Retinal pigment epithelial cell (primary cell): ENCODE results near the gene CDKN2A.

Source experiments
- DNase-seq: peaks from one replicate; pipeline ENCODE4 v3.0.0-alpha.2; 2010; ENCODE audit warnings: low read depth
- H3K4me3 ChIP-seq: 2 replicates; pipeline ENCODE4 v1.5.1; 2011; ENCODE audit warnings: mild to moderate bottlenecking, low read length, control low read depth, moderate library complexity
- CTCF ChIP-seq: conservative IDR thresholded peaks from 2 replicates; pipeline ENCODE4 v1.5.1; 2011; ENCODE audit warnings: low read depth, low read length, control low read depth, inconsistent platforms

Gene CDKN2A

DNA sequence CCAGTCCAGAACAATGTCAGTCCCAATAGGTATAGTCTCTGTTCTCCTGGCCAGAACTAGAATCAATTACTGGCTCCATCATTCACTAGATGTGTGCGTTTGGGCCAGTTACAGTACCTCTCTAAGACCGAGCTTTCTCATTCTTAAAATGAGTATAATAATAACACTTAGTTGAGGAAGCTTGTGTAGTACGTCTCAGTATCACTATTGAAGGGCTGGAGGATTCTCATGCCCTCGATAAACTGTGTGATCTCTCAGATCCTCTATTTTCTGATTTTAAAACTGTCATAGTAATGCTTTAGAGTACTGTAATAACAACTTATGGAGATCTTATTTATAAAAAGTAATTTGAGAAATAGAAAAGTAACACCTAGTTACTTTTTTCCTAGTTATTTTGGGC lies 50.7 kb downstream of the CDKN2A start:
- H3K4me3 ChIP-seq = no peak overlapping the region
- DNase-seq = no peak
- TF ChIP-seq CTCF = no peak

GRCh38 chr9:21941337-21941995 lies 52.7 kb downstream of the CDKN2A start:
- DNase-seq = no peak
- TF ChIP-seq CTCF = no peak
- H3K4me3 ChIP-seq = no peak overlapping the region

DNA sequence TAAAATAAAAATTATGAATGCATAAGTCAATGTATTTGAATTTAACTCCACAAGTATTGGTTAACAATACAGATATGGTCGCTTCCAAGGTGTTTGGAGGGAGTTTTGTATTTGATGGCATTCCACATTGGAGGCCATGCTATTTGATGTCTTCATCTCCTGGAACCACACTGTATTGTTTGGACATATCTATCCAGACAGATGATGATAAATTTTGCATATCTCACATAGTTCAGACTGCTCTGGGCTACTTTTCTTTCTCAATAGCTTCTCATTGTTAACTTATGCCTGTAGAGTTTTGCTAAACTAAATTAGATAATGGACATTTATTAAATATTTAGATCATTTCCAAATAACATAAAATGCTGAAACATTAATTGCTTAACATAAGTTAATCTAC lies 58.0 kb downstream of the CDKN2A start:
- no peak for TF ChIP-seq CTCF
- no peak for DNase-seq
- H3K4me3 ChIP-seq = no peak overlapping the region

DNA sequence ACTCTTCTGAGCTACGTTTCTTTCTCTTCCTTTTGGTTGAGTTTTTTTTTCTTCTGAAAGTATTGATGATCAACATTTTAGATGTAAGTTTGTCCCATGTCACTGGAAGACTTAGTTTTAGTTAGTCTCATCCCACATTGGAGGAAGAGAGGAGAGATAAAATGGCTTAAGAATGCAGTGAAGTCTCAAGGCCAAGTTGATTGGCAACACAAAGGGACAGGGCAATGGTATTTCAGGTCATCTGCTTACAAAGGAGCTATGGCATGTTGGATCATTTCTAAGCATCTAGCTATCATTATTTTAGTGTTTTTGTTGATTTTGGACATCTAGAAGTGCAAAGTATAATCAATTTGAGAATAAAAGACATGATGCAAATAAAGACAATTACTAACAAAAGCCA lies 58.6 kb downstream of the CDKN2A start:
- no peak for DNase-seq
- H3K4me3 ChIP-seq = no peak overlapping the region
- no peak for TF ChIP-seq CTCF

DNA sequence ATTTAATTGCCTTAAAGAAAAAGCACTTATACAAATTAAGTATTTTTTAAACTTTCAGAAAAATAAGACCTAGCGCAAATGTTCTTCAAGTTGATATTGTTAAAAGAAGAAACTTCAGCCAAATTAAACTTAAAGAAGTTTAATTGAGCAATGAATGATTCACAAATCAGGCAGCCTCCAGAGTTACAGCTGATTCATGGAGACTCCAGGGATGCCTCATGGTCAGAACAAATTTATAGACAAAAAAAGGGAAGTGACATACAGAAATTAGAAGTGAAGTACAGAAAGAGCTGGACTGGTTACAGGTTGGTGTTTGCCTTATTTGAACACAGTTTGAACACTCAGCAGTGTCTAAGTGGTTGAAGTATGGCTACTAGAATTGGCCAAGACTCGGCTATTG lies 60.3 kb downstream of the CDKN2A start:
- no peak for TF ChIP-seq CTCF
- no peak overlapping the region for H3K4me3 ChIP-seq
- DNase-seq = no peak

DNA sequence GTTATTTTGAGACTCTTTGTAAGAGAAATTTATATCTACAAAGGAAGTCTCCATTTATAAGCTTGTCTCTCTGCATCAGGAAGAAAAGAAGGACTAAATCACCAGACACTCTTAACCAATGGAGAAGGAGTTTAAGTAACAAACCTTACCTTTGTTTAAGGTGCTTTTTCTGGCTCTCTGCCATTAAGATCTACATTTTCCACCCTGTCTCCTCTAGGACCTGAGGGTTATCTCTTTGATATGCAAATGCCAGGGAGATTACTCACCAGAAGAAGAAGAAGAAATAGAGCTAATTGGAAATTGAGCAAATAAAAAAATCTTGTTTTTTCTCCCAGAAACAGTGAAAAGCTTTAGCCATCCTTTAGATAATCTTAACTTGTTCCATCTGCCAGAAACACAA lies 60.9 kb downstream of the CDKN2A start:
- no peak overlapping the region for H3K4me3 ChIP-seq
- no peak for DNase-seq
- no peak for TF ChIP-seq CTCF

DNA sequence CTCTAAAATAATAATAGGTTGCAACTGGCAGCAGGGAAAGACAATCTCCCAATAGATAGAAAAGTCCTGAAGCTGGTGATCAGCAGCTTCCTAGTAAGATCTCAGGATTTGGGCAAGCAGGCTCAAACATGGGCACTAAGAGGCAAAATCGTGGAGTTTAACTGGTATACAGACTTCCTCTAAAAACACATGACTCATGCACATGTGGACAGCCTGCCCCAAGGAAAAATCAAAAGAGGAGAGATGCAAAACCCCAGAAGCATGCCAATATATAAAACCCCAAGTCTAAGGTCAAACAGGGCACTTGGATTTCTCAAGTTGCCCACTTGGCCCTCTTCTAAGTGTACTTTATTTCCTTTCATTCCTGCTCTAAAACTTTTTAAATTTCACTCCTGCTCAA lies 62.8 kb downstream of the CDKN2A start:
- no peak overlapping the region for H3K4me3 ChIP-seq
- no peak for DNase-seq
- no peak for TF ChIP-seq CTCF
